Naive B cell (primary cell): ENCODE data around the gene AMPD3. TPM values are rescaled to one million over a fixed set of nuclear protein-coding genes. Genes with fewer than 3 reads are reported as not detected.
"Not testable (repeated sequence)": the region's sequence is repeated elsewhere in the genome, so short reads cannot be mapped to it uniquely, and the experiment has no call there.

Source experiments
- ATAC-seq, 2 donors: fragments of 150-1000 bp; cut with Tn5 transposase; 2 replicates each; pipeline ENCODE4 v1.10.0; 2021; ENCODE audit warnings: low read depth in 2 of 2, mild to moderate bottlenecking in 2 of 2, moderate library complexity in 2 of 2
- DNase-seq: peaks from one replicate; pipeline ENCODE4 v3.0.0; 2022
- H3K27ac Mint-ChIP-seq, 6 donors: one replicate each; pipeline ENCODE4 v1.8.0; 2020 to 2022; ENCODE audit warnings: mild to moderate bottlenecking in 6 of 6, mixed read lengths in 6 of 6, moderate library complexity in 5 of 6, inconsistent platforms in 2 of 6
- H3K27me3 Mint-ChIP-seq, 3 donors: one replicate each; pipeline ENCODE4 v1.8.0; 2021 to 2022; ENCODE audit warnings: mixed read lengths in 3 of 3, mild to moderate bottlenecking in 1 of 3
- H3K36me3 Mint-ChIP-seq, 2 donors: one replicate each; pipeline ENCODE4 v1.8.0; 2020 to 2022; ENCODE audit warnings: mixed read lengths in 2 of 2, inconsistent platforms in 1 of 2, mild to moderate bottlenecking in 1 of 2
- H3K4me1 Mint-ChIP-seq, 3 donors: one replicate each; pipeline ENCODE4 v1.8.0; 2020 to 2022; ENCODE audit warnings: mixed read lengths in 3 of 3, inconsistent platforms in 1 of 3, mild to moderate bottlenecking in 1 of 3, moderate library complexity in 1 of 3
- H3K4me3 Mint-ChIP-seq, 8 donors: one replicate each; pipeline ENCODE4 v1.8.0; 2020 to 2022; ENCODE audit warnings: mild to moderate bottlenecking in 8 of 8, mixed read lengths in 8 of 8, moderate library complexity in 8 of 8, inconsistent platforms in 2 of 8
- H3K9me3 Mint-ChIP-seq, 7 donors: one replicate each; pipeline ENCODE4 v1.8.0; 2020 to 2022; ENCODE audit warnings: mixed read lengths in 7 of 7, mild to moderate bottlenecking in 5 of 7, inconsistent platforms in 2 of 7, moderate library complexity in 1 of 7
- polyA plus RNA-seq, 6 donors: library from polyadenylated mRNA; unstranded; fragments of 300-500 nt; fragmentation: Illumina TruSeq; gene quantifications; one replicate each; pipeline ENCODE4 v1.2.3, GENCODE V29; 2021; ENCODE audit warnings: low read depth in 6 of 6

Gene AMPD3
- polyA plus RNA-seq, 6 donors from 2014 or later, result 20.2 to 35.5 (median 27.3) TPM

GRCh38 chr11:10418259-10418949 lies 36.7 kb upstream of the AMPD3 start:
- no peak overlapping the region for H3K4me3 Mint-ChIP-seq
- H3K4me1 Mint-ChIP-seq, result peaks cover 21 to 25% (median 21%) of the 10 kb centered on the region in 3 donors
- peaks cover 0 to 7% (median 0%) of the 10 kb centered on the region in 3 donors for H3K27me3 Mint-ChIP-seq
- peaks cover 0 to 8% (median 2%) of the 10 kb centered on the region in 7 donors for H3K9me3 Mint-ChIP-seq
- H3K27ac Mint-ChIP-seq, result peak overlapping the region in 1 of 6 donors; percentile 68
- DNase-seq, result no peak
- no peaks in the 10 kb centered on the region for H3K36me3 Mint-ChIP-seq
- ATAC-seq, result no peak

DNA sequence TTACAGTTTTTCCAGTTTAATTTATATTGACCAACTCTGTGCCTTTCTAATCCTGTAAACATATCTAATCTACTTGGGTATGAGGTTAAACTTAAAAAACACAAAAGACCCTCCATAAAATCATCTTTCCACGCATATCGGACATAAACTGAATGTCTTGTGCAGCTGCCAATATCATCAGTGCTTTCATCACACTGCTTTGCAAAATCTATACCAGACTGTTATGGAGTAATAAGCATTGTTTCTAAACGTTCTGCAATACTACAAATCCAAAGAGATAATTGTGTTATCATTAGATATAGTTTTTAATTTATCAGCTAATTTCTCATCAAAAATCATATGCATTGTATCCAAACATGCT lies 36.1 kb upstream of the AMPD3 start:
- Mint-ChIP-seq H3K27me3 (peaks cover 0 to 11% (median 0%) of the 10 kb centered on the region in 3 donors), H3K4me3 (no peak overlapping the region), H3K9me3 (peaks cover 0 to 8% (median 2%) of the 10 kb centered on the region in 7 donors), H3K27ac (peak overlapping the region in 1 of 6 donors; percentile 68), H3K4me1 (peaks cover 15 to 20% (median 16%) of the 10 kb centered on the region in 3 donors), H3K36me3 (no peaks in the 10 kb centered on the region)
- DNase-seq (no peak), ATAC-seq (no peak)

- Mint-ChIP-seq H3K4me1 (no peaks in the 10 kb centered on the region), H3K27me3 (peaks cover 0 to 12% (median 8%) of the 10 kb centered on the region in 3 donors), H3K36me3 (peaks cover 0 to 5% of the 10 kb centered on the region in 2 donors), H3K4me3 (no peak overlapping the region), H3K9me3 (peaks cover 0 to 7% (median 3%) of the 10 kb centered on the region in 7 donors), H3K27ac (no peak overlapping the region)
- ATAC-seq, result no peak
- DNase-seq, result no peak
These were observed 28.6 kb upstream of the AMPD3 start for GRCh38 chr11:10426475-10426874.

- Mint-ChIP-seq H3K36me3 (peaks cover 0 to 5% of the 10 kb centered on the region in 2 donors), H3K4me3 (no peak overlapping the region), H3K4me1 (no peaks in the 10 kb centered on the region), H3K27ac (no peak overlapping the region), H3K9me3 (peaks cover 0 to 8% (median 2%) of the 10 kb centered on the region in 7 donors), H3K27me3 (peaks cover 0 to 11% (median 8%) of the 10 kb centered on the region in 3 donors)
- ATAC-seq (no peak), DNase-seq (no peak)
These were observed 26.6 kb upstream of the AMPD3 start for GRCh38 chr11:10428453-10428852.

DNA sequence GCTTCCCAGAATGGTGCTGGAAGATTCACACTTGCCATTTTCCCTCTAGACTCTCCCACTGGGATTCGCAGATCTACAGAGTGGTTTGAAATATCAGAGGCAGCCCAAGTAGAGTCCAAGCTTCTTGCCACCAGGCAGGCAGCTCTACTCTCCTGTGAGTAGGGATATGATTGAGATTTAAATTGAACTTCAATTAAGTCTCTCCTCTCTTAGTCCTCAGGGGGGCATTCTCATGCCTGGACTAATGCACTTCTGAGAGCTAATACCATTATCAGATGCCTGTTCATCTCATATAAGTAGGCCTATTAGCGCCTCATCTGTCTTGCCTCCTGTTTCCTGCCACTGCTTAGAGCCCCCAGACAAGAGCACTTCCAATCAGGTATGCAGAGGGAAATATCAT lies 25.5 kb upstream of the AMPD3 start:
- peaks cover 0 to 8% (median 2%) of the 10 kb centered on the region in 7 donors for H3K9me3 Mint-ChIP-seq
- peaks cover 0 to 4% of the 10 kb centered on the region in 2 donors for H3K36me3 Mint-ChIP-seq
- H3K4me3 Mint-ChIP-seq, result no peak overlapping the region
- no peaks in the 10 kb centered on the region for H3K4me1 Mint-ChIP-seq
- H3K27me3 Mint-ChIP-seq, result peaks cover 0 to 8% (median 6%) of the 10 kb centered on the region in 3 donors
- ATAC-seq (no peak), DNase-seq (no peak)
- H3K27ac Mint-ChIP-seq, result no peak overlapping the region

- H3K4me3 Mint-ChIP-seq, result no peak overlapping the region
- H3K27ac Mint-ChIP-seq, result peak overlapping the region in 1 of 6 donors; percentile 53
- DNase-seq, result no peak
- no peaks in the 10 kb centered on the region for H3K36me3 Mint-ChIP-seq
- H3K9me3 Mint-ChIP-seq, result peaks cover 0 to 8% (median 2%) of the 10 kb centered on the region in 7 donors
- H3K27me3 Mint-ChIP-seq, result peaks cover 0 to 8% (median 6%) of the 10 kb centered on the region in 3 donors
- ATAC-seq, result no peak
- H3K4me1 Mint-ChIP-seq, result peaks cover 0 to 9% (median 7%) of the 10 kb centered on the region in 3 donors
These were observed 22.6 kb upstream of the AMPD3 start for GRCh38 chr11:10432493-10432892.

DNA sequence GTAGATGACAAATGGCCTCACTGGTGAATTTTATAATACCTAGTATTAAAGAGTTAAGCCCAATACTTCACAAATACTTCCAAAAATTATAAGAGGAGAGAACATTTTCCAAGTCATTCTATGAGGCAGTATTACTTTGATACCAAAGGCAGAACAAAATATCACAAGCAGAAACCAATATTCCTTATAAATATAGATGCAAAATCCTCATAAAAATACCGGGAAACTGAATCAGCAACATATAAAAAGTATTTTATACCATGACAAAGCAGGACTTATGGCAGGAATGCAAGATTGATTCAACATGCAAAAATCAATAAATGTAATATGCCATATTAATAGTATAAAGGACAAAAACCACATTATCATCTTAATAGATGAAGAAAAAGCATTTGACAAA lies 22.1 kb upstream of the AMPD3 start:
- H3K4me3 Mint-ChIP-seq, result no peak overlapping the region
- H3K27me3 Mint-ChIP-seq, result peaks cover 0 to 8% (median 6%) of the 10 kb centered on the region in 3 donors
- H3K36me3 Mint-ChIP-seq, result no peaks in the 10 kb centered on the region
- DNase-seq (no peak), ATAC-seq (no peak)
- peaks cover 0 to 9% (median 7%) of the 10 kb centered on the region in 3 donors for H3K4me1 Mint-ChIP-seq
- H3K27ac Mint-ChIP-seq, result no peak overlapping the region
- H3K9me3 Mint-ChIP-seq, result peaks cover 0 to 8% (median 2%) of the 10 kb centered on the region in 7 donors

DNA sequence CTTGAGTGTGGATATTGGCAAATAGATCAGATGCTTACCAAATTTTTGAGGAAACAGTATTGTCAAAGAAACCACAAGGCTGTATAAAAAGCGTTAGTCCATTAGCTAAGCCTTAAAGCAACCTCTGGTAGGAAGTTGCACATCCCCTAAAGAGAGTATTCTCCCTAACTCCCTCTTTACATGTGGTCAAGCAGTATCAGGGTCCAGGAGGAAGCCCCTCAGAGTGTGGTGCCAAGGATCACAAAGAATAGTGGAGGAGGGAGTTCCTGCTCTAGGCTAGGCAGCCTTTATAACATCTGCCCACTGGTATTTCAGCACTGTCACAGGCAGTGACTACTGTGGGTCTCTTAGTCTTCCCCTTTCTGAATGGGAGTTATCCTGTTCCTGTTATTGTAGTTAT lies 18.8 kb upstream of the AMPD3 start:
- Mint-ChIP-seq H3K27ac (peak overlapping the region in 1 of 6 donors; percentile 88), H3K9me3 (peaks cover 0 to 7% (median 2%) of the 10 kb centered on the region in 7 donors), H3K4me1 (peaks cover 6 to 19% (median 12%) of the 10 kb centered on the region in 3 donors), H3K36me3 (no peaks in the 10 kb centered on the region), H3K27me3 (peaks cover 0 to 6% (median 0%) of the 10 kb centered on the region in 3 donors), H3K4me3 (no peak overlapping the region)
- ATAC-seq (peak in 1 of 2 donors; percentile 49), DNase-seq (no peak)

GRCh38 chr11:10436683-10437082 lies 18.4 kb upstream of the AMPD3 start:
- ATAC-seq, result peak in 1 of 2 donors; percentile 21
- not testable (repeated sequence) for H3K4me3 Mint-ChIP-seq, H3K9me3 Mint-ChIP-seq, DNase-seq, H3K36me3 Mint-ChIP-seq, H3K27me3 Mint-ChIP-seq
- H3K27ac Mint-ChIP-seq, result peak overlapping the region in 4 of 6 donors; percentile 11 to 88 (median 40)
- peaks cover 10 to 24% (median 16%) of the 10 kb centered on the region in 3 donors for H3K4me1 Mint-ChIP-seq

DNA sequence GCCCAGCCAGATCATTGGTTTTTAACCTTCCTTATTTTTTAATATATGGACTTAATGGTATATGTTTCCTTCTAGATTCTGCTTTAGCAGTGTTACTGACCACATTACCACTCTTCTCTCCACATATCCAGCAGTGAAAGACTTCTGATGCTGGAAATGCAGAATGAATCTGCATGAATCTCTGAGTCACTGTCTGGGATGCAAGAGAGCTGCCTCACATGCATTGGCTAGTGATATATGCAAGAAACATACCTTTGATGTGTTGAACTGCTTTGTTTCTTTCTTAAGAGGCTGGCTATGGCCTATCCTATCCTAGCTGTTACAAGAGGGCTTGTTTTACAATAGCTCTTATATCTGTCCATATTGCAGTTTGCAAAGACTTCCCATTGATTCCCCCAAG lies 16.6 kb upstream of the AMPD3 start:
- Mint-ChIP-seq H3K9me3 (peaks cover 0 to 2% (median 0%) of the 10 kb centered on the region in 7 donors), H3K27me3 (no peaks in the 10 kb centered on the region)

DNA sequence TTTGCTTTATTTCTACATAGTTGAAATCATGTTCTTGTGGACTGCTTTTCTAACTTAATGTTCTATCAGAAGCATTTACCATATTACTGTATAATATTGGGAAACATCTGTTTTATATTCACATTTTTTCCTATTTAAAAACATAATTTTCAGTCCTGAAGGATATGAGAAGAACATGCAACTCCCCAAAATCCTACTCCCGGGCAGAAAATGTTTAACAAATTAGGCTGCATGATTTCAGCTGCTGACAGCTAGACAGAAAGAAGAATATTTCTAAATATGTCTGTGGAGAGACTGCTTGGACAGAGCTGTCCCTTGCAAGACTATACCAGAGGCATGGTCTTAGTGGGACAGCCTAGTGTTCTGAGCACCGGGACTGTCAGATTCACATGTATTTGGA lies 15.7 kb upstream of the AMPD3 start:
- H3K27ac Mint-ChIP-seq, result peak overlapping the region in 1 of 6 donors; percentile 0
- peaks cover 0 to 2% (median 0%) of the 10 kb centered on the region in 7 donors for H3K9me3 Mint-ChIP-seq
- H3K36me3 Mint-ChIP-seq, result no peaks in the 10 kb centered on the region
- H3K27me3 Mint-ChIP-seq, result no peaks in the 10 kb centered on the region
- H3K4me3 Mint-ChIP-seq, result no peak overlapping the region
- peaks cover 19 to 46% (median 23%) of the 10 kb centered on the region in 3 donors for H3K4me1 Mint-ChIP-seq
- no peak for ATAC-seq
- DNase-seq, result no peak

More for the DNA sequence above, 16.6 kb upstream of the AMPD3 start:
- DNase-seq, result no peak
- no peak overlapping the region for H3K4me3 Mint-ChIP-seq
- ATAC-seq, result no peak
- H3K4me1 Mint-ChIP-seq, result peaks cover 15 to 40% (median 23%) of the 10 kb centered on the region in 3 donors
- H3K36me3 Mint-ChIP-seq, result no peaks in the 10 kb centered on the region
- H3K27ac Mint-ChIP-seq, result no peak overlapping the region

DNA sequence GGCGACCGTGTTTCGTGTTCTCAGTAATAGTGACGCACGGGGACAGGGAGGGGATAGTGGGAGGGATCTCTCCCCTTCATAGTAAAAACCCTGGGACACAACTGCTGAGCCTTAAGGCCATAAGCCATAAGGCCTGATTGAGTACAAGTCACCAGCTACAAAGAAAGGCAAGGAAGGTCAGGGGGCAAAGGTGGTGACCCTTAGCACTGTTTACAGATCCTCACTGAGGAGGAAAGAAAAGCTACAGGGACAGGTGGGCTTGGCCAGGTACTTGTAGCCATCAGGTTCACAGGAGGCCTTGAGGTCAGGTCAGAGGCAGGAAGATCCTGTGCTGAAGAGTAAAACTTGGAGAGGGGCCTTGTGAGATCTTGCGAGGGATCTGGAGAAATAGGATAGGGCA lies 15.1 kb upstream of the AMPD3 start:
- no peak for DNase-seq
- H3K27me3 Mint-ChIP-seq, result no peaks in the 10 kb centered on the region
- ATAC-seq, result no peak
- peaks cover 0 to 2% (median 0%) of the 10 kb centered on the region in 7 donors for H3K9me3 Mint-ChIP-seq
- H3K36me3 Mint-ChIP-seq, result no peaks in the 10 kb centered on the region
- peak overlapping the region in 2 of 6 donors; percentile 11 to 28 for H3K27ac Mint-ChIP-seq
- H3K4me3 Mint-ChIP-seq, result no peak overlapping the region
- H3K4me1 Mint-ChIP-seq, result peaks cover 21 to 52% (median 25%) of the 10 kb centered on the region in 3 donors

- Mint-ChIP-seq H3K4me1 (peaks cover 21 to 57% (median 30%) of the 10 kb centered on the region in 3 donors), H3K36me3 (no peaks in the 10 kb centered on the region), H3K4me3 (peak overlapping the region in 1 of 8 donors; percentile 53), H3K9me3 (peaks cover 0 to 2% (median 0%) of the 10 kb centered on the region in 7 donors), H3K27ac (peak overlapping the region in 5 of 6 donors; percentile 3 to 79 (median 28)), H3K27me3 (no peaks in the 10 kb centered on the region)
- ATAC-seq (no peak), DNase-seq (no peak)
These were observed 14.7 kb upstream of the AMPD3 start for GRCh38 chr11:10440401-10440800.

DNA sequence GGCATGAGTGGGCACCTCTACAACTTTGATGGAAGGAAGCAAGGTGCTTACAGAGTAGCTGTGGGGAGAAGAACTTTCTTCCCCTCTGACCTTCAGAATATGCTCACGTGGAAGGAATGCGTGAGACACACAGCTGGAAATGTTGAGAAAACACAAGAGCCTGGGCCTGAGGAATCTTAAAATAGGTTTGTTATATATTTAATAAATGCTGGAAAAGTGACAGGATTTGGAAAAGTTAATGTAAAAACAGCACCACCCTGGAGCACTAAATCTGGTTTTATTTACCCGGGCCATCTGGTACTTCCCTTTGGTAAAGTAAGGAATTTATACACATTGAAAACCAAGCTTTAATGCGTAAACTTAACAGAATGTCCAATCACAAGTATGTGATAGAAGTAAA lies 14.0 kb upstream of the AMPD3 start:
- H3K9me3 Mint-ChIP-seq, result peaks cover 0 to 2% (median 0%) of the 10 kb centered on the region in 7 donors
- H3K4me1 Mint-ChIP-seq, result peaks cover 21 to 59% (median 36%) of the 10 kb centered on the region in 3 donors
- H3K27me3 Mint-ChIP-seq, result no peaks in the 10 kb centered on the region
- H3K4me3 Mint-ChIP-seq, result peak overlapping the region in 1 of 8 donors; percentile 58
- peak overlapping the region in 4 of 6 donors; percentile 53 to 98 (median 80) for H3K27ac Mint-ChIP-seq
- no peak for DNase-seq
- ATAC-seq, result no peak
- H3K36me3 Mint-ChIP-seq, result no peaks in the 10 kb centered on the region
